ENCODE measurements around the gene WHRN.

WHRN gene

GRCh38 chr9:114467226-114467750, 38.0 kb downstream of the WHRN start:
- no peak overlapping the region for H3K4me3 ChIP-seq (ENCODE audit: low read depth, low read length)
- DNase-seq (ENCODE audit: low read depth): no peak
- TF ChIP-seq CTCF (conservative IDR thresholded peaks at IDR 0.05; ENCODE audit: low read depth, low read length): no peak

- no peak overlapping the region for H3K4me3 ChIP-seq (ENCODE audit: low read depth, low read length)
- no peak for TF ChIP-seq CTCF (conservative IDR thresholded peaks at IDR 0.05; ENCODE audit: low read depth, low read length)
- no peak for DNase-seq (ENCODE audit: low read depth)
Observed at GRCh38 chr9:114465906-114466900, 39.1 kb downstream of the WHRN start.

- H3K4me3 ChIP-seq (ENCODE audit: low read depth, low read length): no peak overlapping the region
- TF ChIP-seq CTCF (conservative IDR thresholded peaks at IDR 0.05; ENCODE audit: low read depth, low read length): no peak
- DNase-seq (ENCODE audit: low read depth): no peak
Observed at GRCh38 chr9:114465417-114465816, 39.9 kb downstream of the WHRN start.

- no peak for DNase-seq (ENCODE audit: low read depth)
- TF ChIP-seq CTCF (conservative IDR thresholded peaks at IDR 0.05; ENCODE audit: low read depth, low read length): no peak
- H3K4me3 ChIP-seq (ENCODE audit: low read depth, low read length): no peak overlapping the region
Observed at GRCh38 chr9:114464281-114465051, 40.8 kb downstream of the WHRN start.

- no peak overlapping the region for H3K4me3 ChIP-seq (ENCODE audit: low read depth, low read length)
- no peak for DNase-seq (ENCODE audit: low read depth)
- TF ChIP-seq CTCF (conservative IDR thresholded peaks at IDR 0.05; ENCODE audit: low read depth, low read length): no peak
Observed at GRCh38 chr9:114462791-114463190, 42.5 kb downstream of the WHRN start.

- no peak for DNase-seq (ENCODE audit: low read depth)
- TF ChIP-seq CTCF (conservative IDR thresholded peaks at IDR 0.05; ENCODE audit: low read depth, low read length): no peak
- H3K4me3 ChIP-seq (ENCODE audit: low read depth, low read length): no peak overlapping the region
Observed at GRCh38 chr9:114461468-114461867, 43.8 kb downstream of the WHRN start.

All from choroid plexus epithelial cell (primary cell).